ENCODE measurements around the gene THSD8.
"Not testable (repeated sequence)": the region's sequence is repeated elsewhere in the genome, so short reads cannot be mapped to it uniquely, and the experiment has no call there.

THSD8 gene

GRCh38 chr19:12833738-12834565, 32.1 kb downstream of the THSD8 start:
- DNase-seq: peak; percentile 67

- DNase-seq: peak; percentile 20
These were observed 32.7 kb downstream of the THSD8 start, which contains the start of gene RTBDN for GRCh38 chr19:12834566-12834943. TSS of gene RTBDN (minus strand) at chr19:12834579. CDS start at chr19:12829979, 4,600 bp downstream.

- peak; percentile 72 for DNase-seq
These were observed 33.3 kb downstream of the THSD8 start for GRCh38 chr19:12834976-12835757.

GRCh38 chr19:12836529-12836863, 34.6 kb downstream of the THSD8 start:
- no peak for DNase-seq

GRCh38 chr19:12837225-12837624, 35.4 kb downstream of the THSD8 start:
- no peak for DNase-seq

GRCh38 chr19:12838182-12838885, 36.5 kb downstream of the THSD8 start, which contains the start of gene MAST1:
TSS of gene MAST1 (plus strand) at chr19:12838515. CDS start at chr19:12838573, 58 bp downstream.
- DNase-seq: peak; percentile 42

- DNase-seq: no peak
These were observed 37.3 kb downstream of the THSD8 start for GRCh38 chr19:12838886-12839756.

GRCh38 chr19:12840091-12841079, 38.5 kb downstream of the THSD8 start:
- no peak for DNase-seq

- DNase-seq: no peak
These were observed 39.2 kb downstream of the THSD8 start for GRCh38 chr19:12841094-12841493.

- no peak for DNase-seq
These were observed 40.6 kb downstream of the THSD8 start for GRCh38 chr19:12842511-12842910.

- DNase-seq: no peak
These were observed 41.5 kb downstream of the THSD8 start for GRCh38 chr19:12843328-12843727.

GRCh38 chr19:12843999-12844732, 42.3 kb downstream of the THSD8 start:
- DNase-seq: no peak

- not testable (repeated sequence) for DNase-seq
These were observed 44.7 kb downstream of the THSD8 start for GRCh38 chr19:12846613-12847012.

- peak; percentile 19 for DNase-seq
These were observed 45.6 kb downstream of the THSD8 start for GRCh38 chr19:12847159-12848139.

Measured in NCI-H774 (cell line).